Measurements from ENCODE around the gene GUK1. TPM values are rescaled to one million over a fixed set of nuclear protein-coding genes. Genes with fewer than 3 reads are reported as not detected.

Gene GUK1
- total RNA-seq, 1 donor from 2014 or later, result 519 TPM

- H3K4me3 ChIP-seq (ENCODE audit: low read depth, low read length), result no peak overlapping the region
- no peak for TF ChIP-seq CTCF (IDR thresholded peaks at IDR 0.05; ENCODE audit: insufficient read depth, low read length, severe bottlenecking)
These were observed 32.4 kb upstream of the GUK1 start for GRCh38 chr1:228107636-228108035.

GRCh38 chr1:228108055-228108690, 31.9 kb upstream of the GUK1 start:
- Histone ChIP-seq H3K36me3 (ENCODE audit: control insufficient read depth, insufficient read depth, low read length) (peaks cover 4% of the 10 kb centered on the region), H3K27me3 (ENCODE audit: control insufficient read depth, insufficient read depth, low read length) (no peaks in the 10 kb centered on the region), H3K4me3 (ENCODE audit: low read depth, low read length) (peak overlapping the region; percentile 97)
- FAIRE-seq (no peak), DNase-seq (ENCODE audit: low read depth) (no peak)
- TF ChIP-seq CTCF (IDR thresholded peaks at IDR 0.05; ENCODE audit: insufficient read depth, low read length, severe bottlenecking), result no peak

More at GRCh38 chr1:228107636-228108035, 32.4 kb upstream of the GUK1 start:
- peaks cover 4% of the 10 kb centered on the region for H3K36me3 ChIP-seq (ENCODE audit: control insufficient read depth, insufficient read depth, low read length)
- FAIRE-seq (no peak), DNase-seq (ENCODE audit: low read depth) (no peak)
- H3K27me3 ChIP-seq (ENCODE audit: control insufficient read depth, insufficient read depth, low read length), result no peaks in the 10 kb centered on the region

- peaks cover 4% of the 10 kb centered on the region for H3K36me3 ChIP-seq (ENCODE audit: control insufficient read depth, insufficient read depth, low read length)
- no peaks in the 10 kb centered on the region for H3K27me3 ChIP-seq (ENCODE audit: control insufficient read depth, insufficient read depth, low read length)
- FAIRE-seq (no peak), DNase-seq (ENCODE audit: low read depth) (no peak)
- TF ChIP-seq CTCF (IDR thresholded peaks at IDR 0.05; ENCODE audit: insufficient read depth, low read length, severe bottlenecking), result no peak
- H3K4me3 ChIP-seq (ENCODE audit: low read depth, low read length), result peak overlapping the region; percentile 97
These were observed 31.4 kb upstream of the GUK1 start for GRCh38 chr1:228108742-228109072.

- H3K36me3 ChIP-seq (ENCODE audit: control insufficient read depth, insufficient read depth, low read length), result peaks cover 4% of the 10 kb centered on the region
- H3K4me3 ChIP-seq (ENCODE audit: low read depth, low read length), result peak within 1 kb of the TSS; percentile 97
- no peaks in the 10 kb centered on the region for H3K27me3 ChIP-seq (ENCODE audit: control insufficient read depth, insufficient read depth, low read length)
- TF ChIP-seq CTCF (IDR thresholded peaks at IDR 0.05; ENCODE audit: insufficient read depth, low read length, severe bottlenecking), result peak; percentile 17
- DNase-seq (ENCODE audit: low read depth) (peak; percentile 91), FAIRE-seq (no peak)
These were observed 30.8 kb upstream of the GUK1 start, which contains the start of gene MRPL55 for GRCh38 chr1:228109073-228109961. Gene MRPL55 (minus strand): TSS chr1:228109299. CDS start chr1:228108260, 1,039 bp downstream.

GRCh38 chr1:228109962-228110488, 30.1 kb upstream of the GUK1 start:
- H3K36me3 ChIP-seq (ENCODE audit: control insufficient read depth, insufficient read depth, low read length), result peaks cover 4% of the 10 kb centered on the region
- no peaks in the 10 kb centered on the region for H3K27me3 ChIP-seq (ENCODE audit: control insufficient read depth, insufficient read depth, low read length)
- DNase-seq (ENCODE audit: low read depth), result no peak
- no peak for FAIRE-seq
- TF ChIP-seq CTCF (IDR thresholded peaks at IDR 0.05; ENCODE audit: insufficient read depth, low read length, severe bottlenecking), result no peak
- peak overlapping the region; percentile 97 for H3K4me3 ChIP-seq (ENCODE audit: low read depth, low read length)

Measured in bronchial epithelial cell (primary cell).